ENCODE results near the gene SORCS2.

Gene SORCS2

GRCh38 chr4:7309181-7309580 lies 116.8 kb downstream of the SORCS2 start:
- no peaks in the 10 kb centered on the region for H3K9me3 ChIP-seq (ENCODE audit: control insufficient read depth, insufficient read depth, low read length)
- H3F3A ChIP-seq (ENCODE audit: control insufficient read depth, insufficient read depth) = no peaks in the 10 kb centered on the region
- no peaks in the 10 kb centered on the region for H4K20me1 ChIP-seq (ENCODE audit: control insufficient read depth, insufficient read depth, low read depth, low read length)
- H3K9me2 ChIP-seq (replicated peaks; ENCODE audit: control insufficient read depth, low read length) = no peaks in the 10 kb centered on the region
- H3K4me1 ChIP-seq (ENCODE audit: control insufficient read depth, low read length) = no peaks in the 10 kb centered on the region
- H3K36me3 ChIP-seq (ENCODE audit: control insufficient read depth, low read length) = no peaks in the 10 kb centered on the region
- H3K27ac ChIP-seq (ENCODE audit: low read depth, low read length) = no peak overlapping the region
- H3K79me2 ChIP-seq (ENCODE audit: control insufficient read depth, low read length) = no peaks in the 10 kb centered on the region
- H3K27me3 ChIP-seq (ENCODE audit: control insufficient read depth, low read length) = no peaks in the 10 kb centered on the region
- H3K4me3 ChIP-seq (ENCODE audit: low read length) = no peak overlapping the region
- H3K4me2 ChIP-seq (ENCODE audit: low read length) = no peak overlapping the region
- no peak for TF ChIP-seq EZH2phosphoT487 (IDR thresholded peaks at IDR 0.05; ENCODE audit: borderline replicate concordance, low read length)
- TF ChIP-seq, protein P1, sequence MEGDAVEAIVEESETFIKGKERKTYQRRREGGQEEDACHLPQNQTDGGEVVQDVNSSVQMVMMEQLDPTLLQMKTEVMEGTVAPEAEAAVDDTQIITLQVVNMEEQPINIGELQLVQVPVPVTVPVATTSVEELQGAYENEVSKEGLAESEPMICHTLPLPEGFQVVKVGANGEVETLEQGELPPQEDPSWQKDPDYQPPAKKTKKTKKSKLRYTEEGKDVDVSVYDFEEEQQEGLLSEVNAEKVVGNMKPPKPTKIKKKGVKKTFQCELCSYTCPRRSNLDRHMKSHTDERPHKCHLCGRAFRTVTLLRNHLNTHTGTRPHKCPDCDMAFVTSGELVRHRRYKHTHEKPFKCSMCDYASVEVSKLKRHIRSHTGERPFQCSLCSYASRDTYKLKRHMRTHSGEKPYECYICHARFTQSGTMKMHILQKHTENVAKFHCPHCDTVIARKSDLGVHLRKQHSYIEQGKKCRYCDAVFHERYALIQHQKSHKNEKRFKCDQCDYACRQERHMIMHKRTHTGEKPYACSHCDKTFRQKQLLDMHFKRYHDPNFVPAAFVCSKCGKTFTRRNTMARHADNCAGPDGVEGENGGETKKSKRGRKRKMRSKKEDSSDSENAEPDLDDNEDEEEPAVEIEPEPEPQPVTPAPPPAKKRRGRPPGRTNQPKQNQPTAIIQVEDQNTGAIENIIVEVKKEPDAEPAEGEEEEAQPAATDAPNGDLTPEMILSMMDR (IDR thresholded peaks at IDR 0.05; ENCODE audit: low read depth, low read length, poor library complexity, severe bottlenecking) = no peak

GRCh38 chr4:7309636-7310390 lies 117.5 kb downstream of the SORCS2 start:
- Histone ChIP-seq H3K4me2 (ENCODE audit: low read length) (no peak overlapping the region), H3K27ac (ENCODE audit: low read depth, low read length) (no peak overlapping the region), H3K79me2 (ENCODE audit: control insufficient read depth, low read length) (no peaks in the 10 kb centered on the region), H3K36me3 (ENCODE audit: control insufficient read depth, low read length) (no peaks in the 10 kb centered on the region), H4K20me1 (ENCODE audit: control insufficient read depth, insufficient read depth, low read depth, low read length) (no peaks in the 10 kb centered on the region), H3K4me3 (ENCODE audit: low read length) (no peak overlapping the region), H3K4me1 (ENCODE audit: control insufficient read depth, low read length) (no peaks in the 10 kb centered on the region), H3K9me3 (ENCODE audit: control insufficient read depth, insufficient read depth, low read length) (no peaks in the 10 kb centered on the region), H3K27me3 (ENCODE audit: control insufficient read depth, low read length) (no peaks in the 10 kb centered on the region), H3K9me2 (replicated peaks; ENCODE audit: control insufficient read depth, low read length) (no peaks in the 10 kb centered on the region), H3F3A (ENCODE audit: control insufficient read depth, insufficient read depth) (no peaks in the 10 kb centered on the region)
- TF ChIP-seq, protein P1 (IDR thresholded peaks at IDR 0.05; ENCODE audit: low read depth, low read length, poor library complexity, severe bottlenecking) = no peak
- TF ChIP-seq EZH2phosphoT487 (IDR thresholded peaks at IDR 0.05; ENCODE audit: borderline replicate concordance, low read length) = no peak

GRCh38 chr4:7310451-7310850 lies 118.1 kb downstream of the SORCS2 start:
- Histone ChIP-seq H3K79me2 (ENCODE audit: control insufficient read depth, low read length) (no peaks in the 10 kb centered on the region), H3K36me3 (ENCODE audit: control insufficient read depth, low read length) (no peaks in the 10 kb centered on the region), H3K27ac (ENCODE audit: low read depth, low read length) (no peak overlapping the region), H3K27me3 (ENCODE audit: control insufficient read depth, low read length) (no peaks in the 10 kb centered on the region), H3K4me3 (ENCODE audit: low read length) (no peak overlapping the region), H3K4me1 (ENCODE audit: control insufficient read depth, low read length) (no peaks in the 10 kb centered on the region), H4K20me1 (ENCODE audit: control insufficient read depth, insufficient read depth, low read depth, low read length) (no peaks in the 10 kb centered on the region), H3K4me2 (ENCODE audit: low read length) (no peak overlapping the region), H3K9me2 (replicated peaks; ENCODE audit: control insufficient read depth, low read length) (no peaks in the 10 kb centered on the region), H3F3A (ENCODE audit: control insufficient read depth, insufficient read depth) (no peaks in the 10 kb centered on the region), H3K9me3 (ENCODE audit: control insufficient read depth, insufficient read depth, low read length) (no peaks in the 10 kb centered on the region)
- TF ChIP-seq, protein P1 (IDR thresholded peaks at IDR 0.05; ENCODE audit: low read depth, low read length, poor library complexity, severe bottlenecking) = no peak
- no peak for TF ChIP-seq EZH2phosphoT487 (IDR thresholded peaks at IDR 0.05; ENCODE audit: borderline replicate concordance, low read length)

Data from DOHH2 (cell line).